SK-N-SH (cell line): ENCODE measurements around the gene HOXC6. TPM values are rescaled to one million over a fixed set of nuclear protein-coding genes. Genes with fewer than 3 reads are reported as not detected.

ENCODE experiments used
- CTCF ChIA-PET: fragments of 300-600, 350-600 bp; formaldehyde crosslinking; extraction: SDS; loops from one replicate; lab custom pipeline; 2021; lab: Yijun Ruan, JAX
- POLR2A ChIA-PET: fragments of 350-600 bp; sonication (Branson Sonifier 250); formaldehyde crosslinking; extraction: SDS; loops from one replicate; lab custom pipeline; 2020; ENCODE audit warnings: antibody characterized with exemption, inconsistent platforms; lab: Yijun Ruan, JAX
- DNase-seq: peaks from one replicate; pipeline ENCODE4 v3.0.0; 2012
- H2AFZ ChIP-seq: fragments of 200-600 bp; sonication (generic); 2 replicates; pipeline ENCODE4 v1.8.1; 2016; ENCODE audit warnings: antibody characterized with exemption, mild to moderate bottlenecking, low read depth
- H3F3A ChIP-seq: fragments of 200-600 bp; sonication (generic); replicated peaks from 2 replicates; pipeline ENCODE3; 2016; ENCODE audit warnings: antibody characterized with exemption, mild to moderate bottlenecking; ENCODE audit not compliant: insufficient read depth
- H3K27ac ChIP-seq, 2 experiments: fragments of 200-500 bp in 1 of 2; fragments of 200-600 bp in 1 of 2; sonication (Bioruptor generic) in 1 of 2; sonication (generic), shearing (Covaris generic) in 1 of 2; 2 replicates each; pipeline versions ENCODE4 v1.5.1 to v1.6.1; 2014 to 2016; ENCODE audit warnings: low read depth in 2 of 2, inconsistent platforms in 1 of 2, low read length in 1 of 2, mild to moderate bottlenecking in 1 of 2, mixed read lengths in 1 of 2
- H3K27me3 ChIP-seq: fragments of 200-600 bp; sonication (generic), shearing (Covaris generic); 2 replicates; pipeline ENCODE4 v1.6.1; 2016; ENCODE audit warnings: mixed run types; ENCODE audit not compliant: insufficient read depth
- H3K36me3 ChIP-seq, 2 experiments: fragments of 200-500 bp in 1 of 2; fragments of 200-600 bp in 1 of 2; sonication (Bioruptor generic) in 1 of 2; sonication (generic) in 1 of 2; replicated peaks in 1 of 2; 2 replicates each; pipeline versions ENCODE3 to v1.5.1; 2014 to 2016; ENCODE audit warnings: low read length in 1 of 2, mild to moderate bottlenecking in 1 of 2; ENCODE audit not compliant: insufficient read depth in 2 of 2, control insufficient read depth in 1 of 2
- H3K4me1 ChIP-seq, 2 experiments: fragments of 200-500 bp in 1 of 2; fragments of 200-600 bp in 1 of 2; sonication (Bioruptor generic) in 1 of 2; sonication (generic), shearing (Covaris generic) in 1 of 2; 2 replicates each; pipeline versions ENCODE4 v1.5.1 to v1.6.1; 2014 to 2016; ENCODE audit warnings: low read depth in 1 of 2, low read length in 1 of 2, mixed run types in 1 of 2; ENCODE audit not compliant: insufficient read depth in 2 of 2, control insufficient read depth in 1 of 2
- H3K4me2 ChIP-seq: fragments of 200-600 bp; sonication (generic), shearing (Covaris generic); 2 replicates; pipeline ENCODE4 v1.6.1; 2017; ENCODE audit warnings: mixed run types
- H3K4me3 ChIP-seq, 2 experiments: fragments of 200-500 bp in 1 of 2; fragments of 200-600 bp in 1 of 2; sonication (Bioruptor generic) in 1 of 2; sonication (generic), shearing (Covaris generic) in 1 of 2; 2 replicates each; pipeline versions ENCODE4 v1.5.1 to v1.8.1; 2014 to 2016; ENCODE audit warnings: low read depth in 2 of 2, inconsistent platforms in 1 of 2, low read length in 1 of 2, mild to moderate bottlenecking in 1 of 2, mixed read lengths in 1 of 2, moderate library complexity in 1 of 2
- H3K79me2 ChIP-seq: fragments of 200-600 bp; sonication (generic); 2 replicates; pipeline ENCODE4 v1.8.1; 2017; ENCODE audit warnings: mild to moderate bottlenecking; ENCODE audit not compliant: insufficient read depth
- H3K9ac ChIP-seq: fragments of 200-600 bp; sonication (generic); 2 replicates; pipeline ENCODE4 v1.6.1; 2017; ENCODE audit warnings: mixed run types
- H3K9me2 ChIP-seq: fragments of 200-600 bp; sonication (generic); 2 replicates; pipeline ENCODE4 v1.6.1; 2017; ENCODE audit warnings: mixed run types
- H3K9me3 ChIP-seq: fragments of 200-600 bp; sonication (generic); 2 replicates; pipeline ENCODE4 v1.6.1; 2017; ENCODE audit warnings: mixed run types, mild to moderate bottlenecking, moderate library complexity
- H4K20me1 ChIP-seq: fragments of 200-600 bp; sonication (generic); 2 replicates; pipeline ENCODE4 v1.6.1; 2017; ENCODE audit warnings: mild to moderate bottlenecking, mixed run types; ENCODE audit not compliant: insufficient read depth
- EP300 ChIP-seq, 2 experiments: IDR thresholded peaks; 2 replicates each; pipeline versions ENCODE4 v1.4.0 to v1.6.1; 2012; ENCODE audit warnings: borderline replicate concordance in 1 of 2, low read depth in 1 of 2, low read length in 1 of 2
- FOSL2 ChIP-seq: IDR thresholded peaks from 2 replicates; pipeline ENCODE4 v1.4.0; 2012; ENCODE audit warnings: low read depth, mild to moderate bottlenecking, moderate library complexity, borderline replicate concordance
- NRF1 ChIP-seq: IDR thresholded peaks from 2 replicates; pipeline ENCODE4 v1.6.1; 2012; ENCODE audit warnings: low read depth, mild to moderate bottlenecking, low read length
- RAD21 ChIP-seq: IDR thresholded peaks from 2 replicates; pipeline ENCODE4 v1.6.1; 2012; ENCODE audit warnings: mild to moderate bottlenecking, low read length
- RCOR1 ChIP-seq: fragments of 150-350 bp; IDR thresholded peaks from 2 replicates; pipeline ENCODE4 v1.6.1; 2017; ENCODE audit warnings: antibody characterized with exemption, low read length
- RFX5 ChIP-seq: IDR thresholded peaks from 2 replicates; pipeline ENCODE4 v1.6.1; 2012; ENCODE audit warnings: mild to moderate bottlenecking, improper control_type of control experiment, low read length
- YY1 ChIP-seq: IDR thresholded peaks from 2 replicates; pipeline ENCODE4 v1.4.0; 2012; ENCODE audit warnings: low read depth, mild to moderate bottlenecking
- WGBS: methylation state at CpG from one replicate; pipeline ENCODE4 v1.1.6; 2017; ENCODE audit warnings: low lambda C conversion rate; 5-methylcytosine and 5-hydroxymethylcytosine counted together
- polyA plus RNA-seq, 3 experiments: library from polyadenylated mRNA; depleted of rRNA; stranded (reverse); fragments of >200 nt; gene quantifications; 2 replicates each; pipeline ENCODE4 v1.2.3, GENCODE V29; 2012
- TF ChIP-seq, protein P1 (sequence below): IDR thresholded peaks from 2 replicates; pipeline ENCODE4 v1.6.1; 2012; ENCODE audit warnings: mild to moderate bottlenecking, low read depth, low read length, moderate library complexity

HOXC6 gene
- polyA plus RNA-seq, 1 of the 3 experiments (the other 2 are of a cell fraction), result 9.1 TPM

GRCh38 chr12:53986686-53987483 lies 41.4 kb upstream of the HOXC6 start:
- H3K4me3 ChIP-seq, result no peak overlapping the region
- no peaks in the 10 kb centered on the region for H3K79me2 ChIP-seq
- no peak for DNase-seq
- H4K20me1 ChIP-seq, result no peaks in the 10 kb centered on the region
- no peak overlapping the region for H2AFZ ChIP-seq
- no peaks in the 10 kb centered on the region for H3K36me3 ChIP-seq
- H3K27ac ChIP-seq, result no peak overlapping the region
- no peaks in the 10 kb centered on the region for H3K9me3 ChIP-seq
- 36% methylated on average over 20 of the region's 21 CpGs for WGBS
- no peak for TF ChIP-seq FOSL2
- H3F3A ChIP-seq, result peaks cover 5% of the 10 kb centered on the region
- H3K9me2 ChIP-seq, result no peaks in the 10 kb centered on the region
- H3K27me3 ChIP-seq, result peaks cover 95% of the 10 kb centered on the region
- ChIA-PET POLR2A (interaction anchor here (2.1 kb wide), 1 partner anchor 13 kb away, joined by 5 read pairs; the partner anchor contains the start of gene HOXC9), CTCF (interaction anchor here (0.7 to 12.8 kb wide), 17 partner anchors 13 to 337 kb away, joined by 3 to 194 read pairs (median 7); partner anchors contain the start of genes HOTAIR, HOXC11, HOXC5 and HOXC6)
- no peak overlapping the region for H3K9ac ChIP-seq
- no peak overlapping the region for H3K4me2 ChIP-seq
- peaks cover 0 to 12% of the 10 kb centered on the region in 2 experiments; a peak in 1 of 4 replicates for H3K4me1 ChIP-seq

DNA sequence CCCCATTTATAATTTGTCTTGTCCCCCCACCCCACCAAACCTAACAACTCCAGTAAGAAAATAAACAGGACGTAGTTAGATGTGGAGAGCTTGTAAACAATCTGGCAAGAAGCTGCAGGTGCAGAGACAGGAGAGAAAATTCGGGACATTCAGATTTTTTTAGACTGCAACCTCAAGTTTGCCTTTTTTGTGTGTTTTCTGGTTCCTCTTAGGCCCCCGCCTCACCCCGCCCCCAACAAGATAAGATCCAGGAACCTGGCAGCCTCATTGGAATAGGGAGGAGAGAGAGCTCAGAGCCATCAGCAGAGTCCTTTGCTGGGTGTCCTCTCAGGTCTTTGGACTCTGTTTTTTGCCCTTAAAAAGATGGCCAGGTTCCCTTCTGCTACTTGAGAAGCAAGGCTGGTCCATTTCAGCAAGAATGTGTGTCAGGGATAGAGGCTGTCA lies 40.4 kb upstream of the HOXC6 start:
- H3K4me3 ChIP-seq, result no peak overlapping the region
- no peak overlapping the region for H3K27ac ChIP-seq
- 13% methylated on average over 4 of the region's 4 CpGs for WGBS
- no peak overlapping the region for H2AFZ ChIP-seq
- H3K4me1 ChIP-seq, result peaks cover 0 to 12% of the 10 kb centered on the region in 2 experiments; a peak in 1 of 4 replicates
- no peaks in the 10 kb centered on the region for H4K20me1 ChIP-seq
- H3K36me3 ChIP-seq, result no peaks in the 10 kb centered on the region
- ChIA-PET POLR2A (interaction anchor here (2.1 kb wide), 1 partner anchor 12 kb away, joined by 5 read pairs; the partner anchor contains the start of gene HOXC9), CTCF (interaction anchor here (0.7 to 12.8 kb wide), 25 partner anchors 12 to 609 kb away, joined by 3 to 194 read pairs (median 5); partner anchors contain the start of genes HOTAIR, HOXC11, HOXC5 and HOXC8)
- H3K9me2 ChIP-seq, result no peaks in the 10 kb centered on the region
- no peak overlapping the region for H3K9ac ChIP-seq
- H3K9me3 ChIP-seq, result no peaks in the 10 kb centered on the region
- no peak for DNase-seq
- peaks cover 95% of the 10 kb centered on the region for H3K27me3 ChIP-seq
- no peak for TF ChIP-seq EP300 (IDR thresholded peaks at IDR 0.05; ENCODE audit: borderline replicate concordance in 1 of 2, low read depth in 1 of 2, low read length in 1 of 2)
- TF ChIP-seq NRF1, result no peak
- TF ChIP-seq RAD21, result no peak
- no peak for TF ChIP-seq RFX5
- TF ChIP-seq, protein P1, sequence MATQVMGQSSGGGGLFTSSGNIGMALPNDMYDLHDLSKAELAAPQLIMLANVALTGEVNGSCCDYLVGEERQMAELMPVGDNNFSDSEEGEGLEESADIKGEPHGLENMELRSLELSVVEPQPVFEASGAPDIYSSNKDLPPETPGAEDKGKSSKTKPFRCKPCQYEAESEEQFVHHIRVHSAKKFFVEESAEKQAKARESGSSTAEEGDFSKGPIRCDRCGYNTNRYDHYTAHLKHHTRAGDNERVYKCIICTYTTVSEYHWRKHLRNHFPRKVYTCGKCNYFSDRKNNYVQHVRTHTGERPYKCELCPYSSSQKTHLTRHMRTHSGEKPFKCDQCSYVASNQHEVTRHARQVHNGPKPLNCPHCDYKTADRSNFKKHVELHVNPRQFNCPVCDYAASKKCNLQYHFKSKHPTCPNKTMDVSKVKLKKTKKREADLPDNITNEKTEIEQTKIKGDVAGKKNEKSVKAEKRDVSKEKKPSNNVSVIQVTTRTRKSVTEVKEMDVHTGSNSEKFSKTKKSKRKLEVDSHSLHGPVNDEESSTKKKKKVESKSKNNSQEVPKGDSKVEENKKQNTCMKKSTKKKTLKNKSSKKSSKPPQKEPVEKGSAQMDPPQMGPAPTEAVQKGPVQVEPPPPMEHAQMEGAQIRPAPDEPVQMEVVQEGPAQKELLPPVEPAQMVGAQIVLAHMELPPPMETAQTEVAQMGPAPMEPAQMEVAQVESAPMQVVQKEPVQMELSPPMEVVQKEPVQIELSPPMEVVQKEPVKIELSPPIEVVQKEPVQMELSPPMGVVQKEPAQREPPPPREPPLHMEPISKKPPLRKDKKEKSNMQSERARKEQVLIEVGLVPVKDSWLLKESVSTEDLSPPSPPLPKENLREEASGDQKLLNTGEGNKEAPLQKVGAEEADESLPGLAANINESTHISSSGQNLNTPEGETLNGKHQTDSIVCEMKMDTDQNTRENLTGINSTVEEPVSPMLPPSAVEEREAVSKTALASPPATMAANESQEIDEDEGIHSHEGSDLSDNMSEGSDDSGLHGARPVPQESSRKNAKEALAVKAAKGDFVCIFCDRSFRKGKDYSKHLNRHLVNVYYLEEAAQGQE, result no peak
- no peak for TF ChIP-seq YY1
- TF ChIP-seq RCOR1, result no peak
- H3K4me2 ChIP-seq, result no peak overlapping the region
- peaks cover 5% of the 10 kb centered on the region for H3F3A ChIP-seq
- H3K79me2 ChIP-seq, result no peaks in the 10 kb centered on the region
